ENCODE results near the gene ADAMTS13.

The ADAMTS13 gene

DNA sequence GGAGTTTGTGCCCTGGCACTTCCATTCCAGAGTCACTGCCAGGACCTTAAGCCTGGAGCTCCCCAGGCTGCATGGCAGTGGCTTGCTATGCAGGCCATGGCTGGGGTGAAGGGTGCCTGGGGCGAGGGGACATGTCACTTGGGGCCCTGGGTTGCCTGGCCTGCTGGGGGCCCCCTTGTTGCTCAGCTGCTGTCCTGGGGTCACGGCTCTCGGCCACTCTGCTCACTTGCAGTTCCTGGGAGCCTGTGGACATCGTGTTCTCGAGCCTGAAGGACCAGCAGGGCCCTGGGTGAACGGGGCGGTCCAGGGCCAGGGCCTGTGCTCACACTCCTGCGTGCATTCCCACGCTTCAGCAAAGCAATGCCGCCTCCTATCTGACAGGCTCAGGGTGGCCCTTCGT, 71.3 kb downstream of the ADAMTS13 start:
- no peak for DNase-seq

DNA sequence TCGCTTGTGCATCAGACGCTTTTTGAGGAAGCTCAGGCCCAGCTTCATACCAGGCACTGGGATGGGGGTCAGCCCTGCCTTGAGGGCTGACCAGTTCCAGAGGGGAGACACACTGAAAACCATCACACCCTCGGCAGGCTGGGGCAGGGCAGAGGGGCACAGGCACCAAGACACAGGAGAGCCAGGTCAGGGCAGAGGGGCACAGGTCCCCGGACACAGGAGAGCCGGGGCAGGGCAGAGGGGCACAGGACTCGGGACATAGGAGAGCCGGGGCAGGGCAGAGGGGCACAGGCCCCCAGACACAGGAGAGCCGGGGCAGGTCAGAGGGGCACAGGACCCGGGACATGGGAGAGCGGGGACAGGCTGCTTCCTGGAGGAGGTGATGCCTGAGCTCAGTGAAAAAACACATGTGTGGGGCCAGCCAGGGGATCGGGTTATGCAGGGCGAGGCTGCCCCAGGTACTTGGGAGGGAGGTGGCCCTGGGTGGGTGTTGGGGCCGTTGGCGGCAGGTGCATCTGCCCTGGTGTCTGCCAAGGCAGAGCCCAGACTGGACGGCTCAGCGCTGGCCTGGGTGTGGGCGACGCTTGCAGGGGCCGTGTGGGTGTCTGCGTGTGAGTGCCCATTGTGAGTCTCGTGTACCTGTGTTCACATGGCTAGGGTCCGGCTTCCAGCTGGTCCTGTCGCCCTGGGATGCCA, 71.8 kb downstream of the ADAMTS13 start:
- no peak for DNase-seq

DNA sequence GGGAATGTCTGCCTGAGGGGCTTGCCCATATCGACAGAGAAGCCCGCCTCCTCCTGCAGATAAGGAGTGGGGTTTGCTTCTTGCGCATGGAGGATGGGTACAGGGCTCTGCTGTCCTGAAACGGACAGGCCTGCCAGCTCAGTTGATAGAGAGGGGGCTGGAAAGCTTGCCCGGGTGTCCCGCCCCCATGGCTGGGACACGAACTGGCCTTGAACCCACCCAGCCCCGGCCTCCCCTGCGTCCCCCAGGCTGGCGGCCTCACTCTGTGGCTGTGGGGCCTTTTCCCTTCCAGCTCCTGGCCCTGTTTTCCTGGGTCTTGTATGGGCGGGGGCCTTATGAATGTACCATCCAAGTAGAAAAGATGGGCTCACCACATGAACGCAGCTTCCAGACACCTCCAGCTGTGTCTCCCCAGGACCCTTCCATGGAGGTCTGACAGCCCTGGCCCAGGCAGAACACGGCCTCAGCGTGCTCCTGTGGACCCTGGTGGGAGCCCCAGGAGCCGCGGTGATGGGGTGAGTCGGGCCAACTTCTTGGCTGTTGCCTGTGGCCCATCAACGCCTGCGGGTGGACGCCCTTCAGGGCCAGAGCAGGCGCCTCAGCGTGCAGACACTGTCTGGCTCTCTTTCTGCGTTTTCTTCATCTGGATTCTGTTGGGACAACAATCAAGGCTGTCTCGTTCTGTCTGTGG, 72.6 kb downstream of the ADAMTS13 start:
- no peak for DNase-seq

- no peak for DNase-seq
Observed at GRCh38 chr9:133495327-133496293, 73.4 kb downstream of the ADAMTS13 start.

GRCh38 chr9:133496861-133497842, 75.0 kb downstream of the ADAMTS13 start:
- DNase-seq = no peak

DNA sequence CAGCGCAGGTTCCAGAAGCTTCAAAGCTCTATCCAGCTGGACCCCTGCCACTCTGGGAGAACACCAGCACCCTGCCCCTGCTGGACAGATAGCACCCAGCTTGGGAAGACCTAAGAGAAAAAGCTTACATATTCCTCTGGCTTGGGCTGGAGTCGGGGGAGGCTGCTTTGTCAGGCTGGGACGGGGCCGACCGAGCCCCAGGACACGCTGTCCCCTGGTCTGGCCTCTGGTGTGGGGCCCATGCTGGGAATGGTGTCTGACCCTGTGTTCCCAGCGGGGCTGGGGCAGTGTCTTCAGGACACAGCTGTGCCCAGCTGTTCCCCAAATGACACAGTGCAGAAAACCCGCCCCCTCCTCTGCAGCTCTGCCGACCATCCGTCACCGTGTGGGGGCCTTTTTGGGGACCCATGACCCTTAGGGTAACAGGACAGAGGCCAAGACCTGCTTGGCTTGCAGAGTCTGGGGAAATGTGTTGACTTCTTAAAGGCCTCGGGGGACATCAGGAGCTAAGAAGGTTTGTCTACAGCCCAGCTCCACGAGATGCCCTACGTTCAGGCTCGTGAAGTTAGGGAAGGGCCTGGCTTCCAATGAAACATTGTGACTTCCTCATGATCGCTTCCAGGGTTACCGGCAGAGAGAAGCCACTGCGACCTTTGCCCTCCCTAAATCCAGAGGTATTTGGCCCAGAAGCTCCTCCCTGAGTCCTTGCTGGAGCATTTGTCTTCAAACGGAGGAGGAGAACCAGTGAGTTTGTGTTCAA, 77.1 kb downstream of the ADAMTS13 start:
- DNase-seq = no peak

DNA sequence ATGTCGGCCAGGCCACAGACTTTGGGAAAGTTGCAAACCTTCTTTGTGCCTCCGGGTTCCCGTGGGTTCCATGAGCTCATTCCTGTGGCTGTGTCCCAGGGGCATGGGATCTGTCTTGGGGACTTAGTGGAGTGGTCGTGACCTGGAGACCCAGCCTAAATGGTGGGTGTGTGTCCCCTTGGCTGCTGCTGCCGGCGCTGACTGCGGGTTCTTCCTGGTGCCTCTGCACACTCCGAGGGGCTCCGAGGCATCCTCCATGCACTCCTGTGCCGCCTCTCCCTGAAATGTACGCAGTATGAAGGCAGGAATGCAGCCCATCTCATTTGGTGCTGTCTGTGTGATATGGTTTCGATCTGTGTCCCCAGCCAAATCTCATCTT, 77.7 kb downstream of the ADAMTS13 start:
- no peak for DNase-seq

GRCh38 chr9:133502112-133502511, 79.9 kb downstream of the ADAMTS13 start:
- no peak for DNase-seq

DNA sequence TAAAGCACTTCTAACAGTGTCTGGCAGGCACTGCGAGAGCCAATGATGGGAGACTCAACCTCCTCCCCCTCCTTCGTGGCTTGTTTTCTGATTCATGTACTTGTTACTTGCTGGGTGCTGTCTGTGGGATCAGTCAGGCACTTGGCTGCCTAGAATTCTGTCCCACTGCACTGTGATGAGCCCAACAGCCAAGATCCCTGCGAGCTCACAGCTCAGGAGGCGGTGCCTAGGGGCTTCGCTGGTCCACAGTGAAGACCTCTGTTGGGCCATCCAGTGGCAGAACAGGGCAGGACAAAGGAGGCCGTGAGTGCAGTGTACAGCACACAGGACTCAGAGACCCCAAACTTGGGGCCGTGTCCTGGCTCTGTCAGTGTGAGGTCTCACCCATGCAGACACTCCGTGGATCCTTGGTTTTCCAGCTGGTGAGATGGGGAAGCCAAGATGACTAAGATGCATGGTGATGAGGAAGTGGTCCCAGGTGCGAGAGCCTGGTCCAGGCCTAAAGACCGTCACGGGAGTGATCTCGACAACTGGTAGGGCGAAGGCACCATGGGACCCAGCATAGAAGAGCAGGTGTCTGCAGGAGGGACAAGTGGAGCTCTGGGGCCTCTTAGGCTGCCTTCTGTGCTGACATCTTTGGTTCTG, 83.1 kb downstream of the ADAMTS13 start:
- DNase-seq = no peak

DNA sequence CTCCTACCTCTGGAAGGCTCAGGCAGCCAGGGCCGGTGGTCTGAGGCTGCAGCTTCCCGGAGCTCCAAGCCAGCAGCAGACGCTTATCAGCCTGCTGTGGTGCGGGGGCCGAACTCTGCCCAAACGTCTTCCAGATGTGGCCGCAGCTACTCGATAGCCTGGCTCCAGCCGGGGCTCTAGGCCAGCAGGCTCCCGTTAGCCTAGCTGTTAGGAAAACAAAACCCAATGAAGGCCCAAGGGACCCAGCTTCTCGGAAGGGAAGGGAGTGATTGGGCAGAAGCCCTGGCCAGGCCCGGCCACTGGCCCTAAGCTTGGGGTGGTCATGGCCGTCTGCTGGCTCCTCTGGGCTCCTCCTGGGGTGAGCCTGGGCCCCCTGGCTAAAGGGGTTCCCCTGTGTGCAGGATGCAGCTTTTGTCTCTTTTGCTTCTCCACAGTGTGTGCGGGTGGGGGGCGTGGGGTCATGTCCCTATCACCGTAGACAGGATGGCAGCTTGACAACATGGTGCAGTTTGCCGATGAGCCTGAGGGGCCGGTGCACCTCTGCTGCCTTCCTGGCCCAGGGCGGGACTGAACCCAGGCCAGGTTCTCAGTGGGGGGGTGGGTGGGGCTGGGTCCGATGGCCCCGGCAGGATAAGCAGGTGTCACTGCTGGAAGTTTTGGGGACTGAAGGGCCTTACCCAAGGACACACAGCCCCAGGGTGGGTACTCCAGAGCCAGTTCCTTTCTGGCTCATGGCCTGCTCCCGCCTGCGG, 83.9 kb downstream of the ADAMTS13 start:
- DNase-seq = no peak

DNA sequence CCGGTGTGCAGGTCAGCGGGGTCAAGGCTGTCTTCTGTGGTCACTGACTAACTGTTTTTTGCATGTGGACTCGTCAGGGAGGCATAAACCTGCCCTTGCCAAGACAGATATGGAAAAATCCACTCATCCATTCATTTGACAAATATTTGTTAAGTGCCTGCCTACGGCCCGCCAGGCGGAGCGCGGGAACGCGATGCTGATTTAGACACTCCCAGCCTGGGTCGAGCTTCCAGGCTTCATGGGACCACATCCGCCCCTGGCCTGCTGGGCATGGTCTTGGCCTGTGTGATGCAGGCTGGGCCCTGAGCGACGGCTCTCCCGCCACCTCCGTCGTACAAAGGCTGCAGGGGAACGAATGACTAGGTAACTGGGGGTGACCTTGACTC, 84.5 kb downstream of the ADAMTS13 start:
- no peak for DNase-seq

DNA sequence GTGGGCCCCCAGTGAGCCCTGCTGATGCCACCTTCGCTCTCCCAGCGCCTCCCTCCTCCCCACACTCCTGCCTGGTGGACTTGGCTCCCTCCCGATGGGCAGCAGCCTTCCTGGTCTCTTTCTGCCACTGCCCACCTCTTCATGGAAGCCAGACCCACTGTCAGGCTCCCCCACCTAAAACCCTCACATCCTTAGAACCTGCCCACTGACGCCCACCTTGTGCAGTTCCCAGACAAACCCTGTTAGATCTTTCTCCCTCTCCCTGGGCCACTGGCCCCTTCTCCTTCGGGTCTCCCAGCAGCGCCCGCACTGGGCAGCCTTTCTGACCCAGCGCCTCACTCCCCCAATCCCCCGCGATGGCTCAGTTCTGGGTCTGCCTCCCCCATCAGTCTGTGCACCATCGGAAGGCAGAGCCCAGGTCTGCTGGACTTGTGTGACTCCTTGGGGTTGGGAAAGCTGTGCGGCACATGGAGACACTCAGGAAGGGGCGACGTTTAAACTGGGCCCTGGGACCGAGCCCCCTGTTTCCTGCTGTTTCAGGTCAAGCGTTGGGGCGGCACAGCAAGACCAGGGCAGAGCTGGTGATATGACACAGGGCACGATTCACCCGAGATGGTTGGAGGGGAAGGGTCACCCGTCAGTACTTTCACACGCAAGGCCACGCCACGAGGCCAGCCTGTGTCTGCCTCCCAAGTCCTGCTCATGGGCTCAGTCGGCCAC, 85.2 kb downstream of the ADAMTS13 start:
- no peak for DNase-seq

DNA sequence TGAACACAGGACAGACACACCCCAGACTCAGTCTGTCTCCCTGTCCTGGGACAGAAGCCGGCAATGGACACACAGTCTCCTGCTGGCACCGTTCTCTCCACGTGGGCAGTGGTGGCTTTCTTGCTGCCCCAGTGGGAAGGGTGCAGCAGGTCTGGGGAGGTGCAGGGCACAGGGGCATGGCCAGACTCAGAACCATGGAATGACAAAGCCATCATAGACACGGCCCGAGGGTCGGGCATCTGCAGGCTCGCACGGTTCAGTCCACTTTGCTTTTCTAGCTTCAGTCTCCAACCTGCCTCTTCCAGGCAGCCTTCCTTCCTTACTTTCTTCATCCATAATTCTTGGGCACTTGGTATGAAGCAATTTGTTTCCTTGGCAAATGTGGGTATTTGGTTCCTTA, 85.9 kb downstream of the ADAMTS13 start:
- no peak for DNase-seq

Measured in activated CD4-positive, alpha-beta T cell treated with anti-CD3 and anti-CD28 coated beads, Interleukin-2, amount 50 U/mL, for 1 hour (primary cell).